Measurements from ENCODE around the gene RAP1GAP2.
"Not testable (repeated sequence)": the region's sequence is repeated elsewhere in the genome, so short reads cannot be mapped to it uniquely, and the experiment has no call there.

The RAP1GAP2 gene

GRCh38 chr17:3029213-3029913 lies 233.1 kb downstream of the RAP1GAP2 start:
- peaks cover 17% of the 10 kb centered on the region for H3K36me3 ChIP-seq
- no peaks in the 10 kb centered on the region for H3K9me3 ChIP-seq
- no peak for TF ChIP-seq CTCF (IDR thresholded peaks at IDR 0.05; ENCODE audit: low read depth, low read length)
- no peaks in the 10 kb centered on the region for H3K4me1 ChIP-seq
- no peak for DNase-seq
- no peaks in the 10 kb centered on the region for H3K27me3 ChIP-seq
- no peak overlapping the region for H3K4me3 ChIP-seq (ENCODE audit: low read depth, low read length)

GRCh38 chr17:3030096-3030495 lies 233.9 kb downstream of the RAP1GAP2 start:
- no peak for TF ChIP-seq CTCF (IDR thresholded peaks at IDR 0.05; ENCODE audit: low read depth, low read length)
- Histone ChIP-seq H3K9me3 (no peaks in the 10 kb centered on the region), H3K27me3 (no peaks in the 10 kb centered on the region), H3K36me3 (peaks cover 17% of the 10 kb centered on the region), H3K4me3 (ENCODE audit: low read depth, low read length) (no peak overlapping the region), H3K4me1 (no peaks in the 10 kb centered on the region)
- DNase-seq: no peak

- not testable (repeated sequence) for H3K9me3 ChIP-seq; H3K4me3 ChIP-seq (ENCODE audit: low read depth, low read length); H3K27me3 ChIP-seq; DNase-seq; H3K4me1 ChIP-seq
- peaks cover 17% of the 10 kb centered on the region for H3K36me3 ChIP-seq
Measured at GRCh38 chr17:3030852-3031470, 234.7 kb downstream of the RAP1GAP2 start.

- DNase-seq: no peak
- Histone ChIP-seq H3K36me3 (peaks cover 11% of the 10 kb centered on the region; the same call in 1 of the 2 replicates), H3K4me1 (no peaks in the 10 kb centered on the region)
Measured at GRCh38 chr17:3032258-3033247, 236.3 kb downstream of the RAP1GAP2 start.

GRCh38 chr17:3033248-3033640 lies 237.0 kb downstream of the RAP1GAP2 start:
- no peak for DNase-seq
- H3K4me1 ChIP-seq: no peaks in the 10 kb centered on the region
- H3K27me3 ChIP-seq: no peaks in the 10 kb centered on the region
- H3K4me3 ChIP-seq (ENCODE audit: low read depth, low read length): no peak overlapping the region
- no peaks in the 10 kb centered on the region for H3K9me3 ChIP-seq
- H3K36me3 ChIP-seq: peaks cover 7% of the 10 kb centered on the region; the same call in 1 of the 2 replicates
- TF ChIP-seq CTCF (IDR thresholded peaks at IDR 0.05; ENCODE audit: low read depth, low read length): no peak

More at GRCh38 chr17:3032258-3033247, 236.3 kb downstream of the RAP1GAP2 start:
- no peak for TF ChIP-seq CTCF (IDR thresholded peaks at IDR 0.05; ENCODE audit: low read depth, low read length)
- H3K4me3 ChIP-seq (ENCODE audit: low read depth, low read length): no peak overlapping the region
- no peaks in the 10 kb centered on the region for H3K27me3 ChIP-seq
- H3K9me3 ChIP-seq: no peaks in the 10 kb centered on the region
